HG02759 (cell line): ENCODE results near the gene XYLB.
"Not testable (repeated sequence)": the region's sequence is repeated elsewhere in the genome, so short reads cannot be mapped to it uniquely, and the experiment has no call there.

Experiments
- ATAC-seq: cut with Tn5 transposase; IDR thresholded peaks from one replicate; pipeline ENCODE4 v1.9.1; 2021; ENCODE audit warnings: mild to moderate bottlenecking, moderate library complexity; ENCODE audit not compliant: unreplicated experiment

Gene XYLB

DNA sequence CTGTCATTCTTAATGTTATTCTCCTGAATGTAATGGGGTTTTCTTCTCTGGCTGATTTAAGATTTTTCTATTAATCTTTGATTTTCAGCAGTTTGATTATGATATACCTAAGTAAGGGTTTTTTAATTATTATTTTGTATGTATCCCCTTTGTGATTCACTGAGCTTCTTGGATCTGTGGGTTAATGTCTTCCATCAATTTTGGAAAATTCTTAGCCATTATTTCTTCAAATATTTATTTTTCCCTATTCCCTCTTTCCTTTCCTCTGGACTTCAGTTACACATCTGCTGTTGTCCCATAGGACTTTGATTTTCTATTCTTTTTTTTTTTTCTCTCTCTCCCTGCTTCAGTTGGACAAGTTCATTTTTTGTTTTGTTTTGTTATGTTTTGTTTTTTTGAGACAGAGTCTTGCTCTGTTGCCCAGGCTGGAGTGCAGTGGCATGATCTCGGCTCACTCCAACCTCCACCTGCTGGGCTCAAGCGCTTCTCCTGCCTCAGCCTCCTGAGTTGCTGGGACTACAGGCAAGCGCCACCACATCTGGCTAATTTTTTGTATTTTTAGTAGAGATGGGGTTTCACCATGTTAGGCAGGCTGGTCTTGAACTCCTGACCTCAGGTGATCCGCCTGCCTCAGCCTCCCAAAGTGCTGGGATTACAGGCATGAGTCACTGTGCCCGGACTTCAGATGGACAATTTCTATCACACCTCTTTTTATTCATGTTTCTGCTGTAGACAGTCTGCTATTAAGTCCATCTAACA is 40.6 kb downstream of the XYLB start:
- no peak for ATAC-seq

DNA sequence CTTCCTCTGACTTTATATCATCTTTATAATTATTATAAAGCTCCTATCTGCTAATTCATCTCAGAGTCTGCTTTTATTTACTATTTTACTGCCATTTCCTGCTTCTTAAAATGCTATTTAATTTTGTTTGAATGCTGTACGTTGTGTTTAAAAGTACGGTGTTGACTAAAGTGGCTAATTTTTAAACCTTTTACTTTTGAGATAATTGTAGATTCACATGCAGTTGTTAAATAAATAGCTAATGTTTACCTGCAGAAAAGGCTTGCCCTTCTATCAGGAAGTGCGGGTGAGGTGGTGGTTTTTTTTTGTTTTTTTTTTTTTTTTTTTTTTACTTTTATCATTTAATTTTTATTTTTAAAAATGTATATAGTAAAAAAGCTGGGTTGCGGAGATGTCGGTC is 41.3 kb downstream of the XYLB start:
- no peak for ATAC-seq

DNA sequence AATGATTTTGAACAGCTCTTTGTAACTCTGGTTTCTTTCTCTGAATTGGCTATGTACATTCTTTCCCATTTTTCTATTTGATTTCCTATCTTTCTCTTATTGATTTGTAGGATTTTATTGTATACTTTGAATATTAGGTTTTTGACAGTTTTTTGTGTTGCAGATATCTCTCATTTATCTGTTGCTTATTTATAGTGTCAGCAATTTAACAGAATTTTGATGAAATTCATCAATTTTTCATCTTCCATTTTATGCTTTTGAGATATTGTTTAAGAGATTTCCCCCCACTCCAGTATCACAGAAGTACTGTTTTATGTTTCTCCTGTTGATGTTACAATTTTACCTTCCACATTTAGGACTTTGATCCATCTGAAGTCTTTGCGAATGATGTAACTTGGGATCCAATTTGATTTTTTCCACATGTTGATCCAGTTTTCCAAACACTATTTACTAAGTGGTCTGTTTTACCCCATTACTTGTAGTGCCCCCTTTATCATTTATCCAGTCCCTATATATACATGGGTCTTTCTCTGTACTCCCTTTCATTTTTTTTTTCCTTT is 46.1 kb downstream of the XYLB start:
- no peak for ATAC-seq

DNA sequence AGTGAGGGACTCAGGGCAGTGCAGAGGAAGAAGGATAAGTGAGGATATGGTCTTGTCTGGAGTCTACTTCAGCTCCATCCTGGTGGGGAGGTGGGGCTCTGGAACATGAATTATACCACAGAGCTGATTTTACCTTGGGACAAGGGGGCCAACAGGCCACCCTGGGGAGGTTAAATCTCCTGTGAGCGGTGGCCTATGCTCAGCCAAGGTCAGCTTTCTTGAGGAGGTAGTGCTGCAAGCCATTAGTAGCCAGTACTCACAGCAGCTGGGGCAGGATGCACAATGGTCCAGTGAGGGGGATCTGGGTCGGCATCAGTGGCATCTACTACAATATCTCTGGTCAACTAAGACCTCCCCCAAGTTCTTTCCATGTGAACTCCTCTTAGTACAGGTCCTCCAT is 49.7 kb downstream of the XYLB start:
- no peak for ATAC-seq

DNA sequence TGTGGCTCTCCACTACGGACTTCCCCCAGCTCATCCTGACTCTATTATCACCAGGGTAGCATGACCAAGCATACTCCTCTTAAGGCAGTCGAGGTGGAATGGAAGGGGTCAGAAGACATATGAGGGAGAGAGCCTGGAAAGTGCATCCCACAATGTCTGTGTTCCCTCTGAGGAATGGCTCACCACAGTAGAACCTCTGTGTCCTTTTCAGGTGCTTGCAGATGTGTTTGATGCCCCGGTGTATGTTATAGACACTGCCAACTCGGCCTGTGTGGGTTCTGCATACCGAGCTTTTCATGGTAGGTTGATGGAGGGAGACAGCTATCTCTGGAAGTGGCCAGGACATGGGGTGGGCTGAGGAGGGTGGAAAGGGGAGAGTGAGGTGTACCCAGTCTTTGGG is 50.3 kb downstream of the XYLB start:
- ATAC-seq = no peak

DNA sequence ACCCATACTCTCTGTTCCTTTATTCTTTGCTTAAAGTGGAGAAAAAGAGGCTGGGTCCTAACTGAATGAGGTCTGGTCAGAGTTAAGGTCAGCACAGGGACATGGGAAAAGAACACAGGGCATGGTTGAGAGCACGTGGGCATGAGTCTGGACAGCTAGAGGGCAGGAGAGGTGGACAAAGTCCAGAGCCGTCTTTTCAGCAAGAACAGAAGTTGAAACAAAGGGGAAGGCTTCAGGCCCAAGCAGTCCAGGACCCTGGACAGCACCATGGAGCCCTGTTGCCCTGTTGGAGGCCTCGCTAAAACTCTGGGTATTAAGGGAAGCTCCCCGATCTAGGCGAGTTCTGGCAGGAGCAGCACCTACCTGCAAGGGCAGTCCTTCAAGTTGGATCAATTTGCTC is 50.7 kb downstream of the XYLB start:
- ATAC-seq = no peak

DNA sequence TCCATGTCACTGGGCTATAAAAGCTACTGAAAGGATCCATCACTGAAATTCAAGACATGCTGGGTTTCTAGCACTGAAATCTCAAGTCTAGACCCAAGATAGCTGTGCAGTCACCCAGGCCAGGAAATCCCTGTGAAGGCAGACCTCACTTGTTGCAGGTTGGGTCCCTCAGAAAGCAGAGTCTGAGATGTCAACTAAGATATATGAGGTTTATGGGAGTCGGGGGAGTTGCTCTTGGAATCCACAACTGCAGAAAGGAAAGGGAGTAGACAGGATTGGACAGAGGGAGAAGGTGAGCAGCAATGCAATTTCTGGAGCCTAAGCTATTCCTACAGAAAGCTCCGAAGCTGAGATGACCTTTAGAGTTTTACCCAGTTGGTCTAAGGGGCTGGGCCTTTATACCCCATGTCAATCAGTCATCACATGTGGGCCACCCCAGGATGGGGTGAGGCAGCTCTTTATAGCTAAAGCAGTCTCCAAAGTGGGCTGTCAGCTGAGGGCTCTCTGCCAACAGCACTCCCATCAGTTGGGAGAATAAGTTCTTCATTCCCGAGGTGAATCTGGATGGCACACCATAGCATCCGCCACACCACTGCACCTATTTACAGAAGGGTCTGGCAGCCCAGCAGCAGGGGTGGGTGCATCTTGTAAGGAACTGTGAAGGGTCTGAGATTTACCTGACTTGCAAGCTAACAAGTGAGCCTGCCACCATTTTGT is 54.8 kb downstream of the XYLB start:
- no peak for ATAC-seq

DNA sequence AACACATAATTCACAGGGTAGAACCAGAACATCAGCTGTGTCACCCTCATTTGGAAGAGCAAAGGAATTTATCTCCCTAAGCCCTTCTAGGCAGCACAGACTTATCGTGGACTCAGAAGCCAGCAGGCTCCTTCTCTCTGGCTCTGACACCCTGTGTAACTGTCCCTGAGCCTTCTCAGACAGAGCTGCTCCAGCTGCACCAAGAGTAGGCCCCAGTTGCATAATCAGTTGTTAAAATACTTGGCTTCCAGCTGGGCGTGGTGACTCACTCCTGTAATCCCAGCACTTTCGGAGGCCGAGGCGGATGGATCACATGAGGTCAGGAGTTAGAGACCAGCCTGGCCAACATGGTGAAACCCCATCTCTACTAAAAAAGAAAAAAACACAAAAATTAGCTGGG is 57.7 kb downstream of the XYLB start:
- no peak for ATAC-seq

DNA sequence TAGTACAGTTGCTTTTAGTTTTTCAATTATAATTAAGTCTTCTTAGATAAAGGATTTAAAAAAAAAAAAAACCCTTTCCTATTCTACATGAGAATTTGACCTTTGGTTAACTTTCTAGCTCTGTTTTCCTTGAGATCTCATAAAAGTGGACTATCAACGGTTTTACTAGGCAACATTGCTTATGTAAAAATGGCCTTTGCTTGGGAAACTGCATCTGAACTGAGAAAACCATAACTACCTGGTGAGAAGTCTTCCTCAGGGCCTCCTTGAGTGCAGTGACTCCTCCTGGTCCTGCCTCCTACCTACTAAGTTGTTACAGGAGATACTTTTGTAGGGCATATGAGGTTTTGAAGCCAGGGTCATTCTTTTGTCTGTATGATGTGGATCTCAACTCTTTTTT is 65.0 kb downstream of the XYLB start:
- no peak for ATAC-seq

DNA sequence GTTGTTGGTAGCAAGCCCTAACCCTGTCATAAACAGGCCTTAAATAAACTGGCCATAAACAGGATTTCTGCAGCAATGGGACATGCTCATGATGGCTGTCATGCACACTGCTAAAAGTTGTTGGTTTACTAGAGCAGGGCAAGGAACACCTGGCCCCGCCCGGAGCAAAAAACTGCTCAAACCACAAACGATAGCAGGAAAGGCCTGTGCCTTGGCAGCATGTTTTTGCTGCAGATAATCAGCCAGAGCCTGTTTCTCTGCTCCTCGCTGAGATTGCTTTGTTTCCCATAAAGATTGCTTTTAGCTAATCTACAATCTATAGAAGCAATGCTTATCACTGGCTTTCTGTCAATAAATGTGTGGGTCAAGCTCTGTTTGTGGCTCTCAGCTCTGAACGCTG is 74.2 kb downstream of the XYLB start:
- ATAC-seq = not testable (repeated sequence)

DNA sequence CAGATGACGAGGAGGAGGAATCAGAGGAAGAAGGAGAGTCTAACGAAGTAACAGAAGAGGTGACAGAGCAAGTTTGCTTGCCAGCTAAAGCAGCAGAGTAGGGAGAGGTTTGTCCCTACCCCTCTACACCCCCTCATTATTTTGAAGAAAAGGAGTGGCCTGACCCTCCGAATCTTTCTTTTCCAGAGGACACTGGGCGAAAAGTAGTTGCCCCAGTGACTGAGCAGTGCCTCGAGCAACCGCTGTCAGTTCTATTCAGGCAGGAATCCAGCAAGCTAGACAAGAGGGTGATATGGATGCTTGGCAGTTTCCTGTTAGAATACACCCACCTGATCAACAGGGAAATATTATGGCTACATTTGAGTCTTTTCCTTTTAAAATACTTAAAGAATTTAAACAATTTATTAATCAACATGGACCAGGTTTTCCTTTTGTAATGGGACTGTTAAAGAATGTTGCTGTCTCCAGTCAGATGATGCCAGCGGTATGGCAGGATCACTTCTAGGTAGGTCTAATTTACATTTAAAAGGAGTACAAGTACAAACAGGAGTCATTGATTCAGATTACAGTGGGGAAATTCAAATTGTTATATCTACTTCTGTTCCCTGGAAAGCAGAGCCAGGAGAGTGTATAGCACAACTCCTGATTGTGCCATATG is 75.2 kb downstream of the XYLB start:
- ATAC-seq = no peak

DNA sequence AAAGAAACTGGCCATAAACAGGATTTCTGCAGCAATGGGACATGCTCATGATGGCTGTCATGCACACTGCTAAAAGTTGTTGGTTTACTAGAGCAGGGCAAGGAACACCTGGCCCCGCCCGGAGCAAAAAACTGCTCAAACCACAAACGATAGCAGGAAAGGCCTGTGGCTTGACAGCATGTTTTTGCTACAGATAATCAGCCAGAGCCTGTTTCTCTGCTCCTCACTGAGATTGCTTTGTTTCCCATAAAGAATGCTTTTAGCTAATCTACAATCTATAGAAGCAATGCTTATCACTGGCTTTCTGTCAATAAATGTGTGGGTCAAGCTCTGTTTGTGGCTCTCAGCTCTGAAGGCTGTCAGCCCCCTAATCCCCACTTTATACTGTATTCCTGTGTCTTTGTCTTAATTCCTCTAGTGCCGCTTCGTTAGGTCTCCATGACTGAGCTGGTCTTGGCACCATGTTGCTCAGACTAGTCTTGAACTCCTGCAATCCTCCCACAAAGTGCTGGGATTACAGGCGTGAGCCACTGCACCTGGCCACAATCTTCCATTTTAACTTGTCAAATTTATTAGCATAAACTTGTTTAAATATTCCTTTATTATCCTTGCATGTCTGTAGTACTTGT is 80.3 kb downstream of the XYLB start:
- not testable (repeated sequence) for ATAC-seq

DNA sequence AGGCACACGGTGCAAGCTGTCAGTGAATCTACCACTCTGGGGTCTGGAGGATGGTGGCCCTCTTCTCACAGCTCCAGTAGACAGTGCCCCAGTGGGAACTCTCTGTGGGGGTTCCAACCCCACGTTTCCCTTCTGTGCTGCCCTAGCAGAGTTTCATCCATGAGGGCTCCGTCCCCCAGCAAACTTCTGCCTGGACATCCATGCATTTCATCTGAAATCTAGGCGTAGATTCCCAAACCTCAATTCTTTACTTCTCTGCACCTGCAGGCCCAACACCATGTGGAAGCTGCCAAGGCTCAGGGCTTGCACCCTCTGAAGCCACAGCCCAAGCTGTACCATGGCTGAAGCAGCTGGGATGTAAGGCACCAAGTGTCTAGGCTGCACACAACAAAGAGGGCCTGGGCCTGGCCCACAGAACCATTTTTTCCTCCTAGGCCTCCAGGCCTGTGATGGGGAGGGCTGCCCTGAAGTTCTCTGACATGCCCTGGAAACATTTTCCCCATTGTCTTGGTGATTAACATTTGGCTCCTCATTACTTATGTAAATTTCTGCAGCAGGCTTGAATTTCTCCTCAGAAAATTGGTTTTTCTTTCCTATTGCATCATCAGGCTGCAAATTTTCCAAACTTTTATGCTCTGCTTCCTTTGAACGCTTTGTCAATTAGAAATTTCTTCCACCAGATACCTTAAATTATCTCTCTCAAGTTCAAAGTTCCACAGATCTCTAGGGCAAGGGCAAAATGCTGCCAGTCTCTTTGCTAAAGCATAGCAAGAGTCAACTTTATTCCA is 86.5 kb downstream of the XYLB start:
- not testable (repeated sequence) for ATAC-seq

DNA sequence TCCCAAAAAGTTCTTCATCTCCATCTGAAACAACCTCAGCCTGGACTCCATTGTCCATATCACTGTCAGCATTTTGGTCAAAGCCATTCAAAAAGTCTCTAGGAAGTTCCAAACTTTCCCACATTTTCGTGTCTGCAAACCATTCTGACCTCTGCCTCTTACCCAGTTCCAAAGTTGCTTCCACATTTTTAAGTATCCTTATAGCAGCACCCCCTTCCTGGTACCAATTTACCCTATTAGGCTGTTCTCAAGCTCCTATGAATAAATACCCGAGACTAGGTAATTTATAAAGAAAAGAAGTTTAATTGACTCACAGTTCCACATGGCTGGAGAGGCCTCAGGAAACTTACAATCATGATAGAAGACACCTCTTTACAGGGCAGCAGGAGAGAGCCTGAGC is 87.1 kb downstream of the XYLB start:
- not testable (repeated sequence) for ATAC-seq

DNA sequence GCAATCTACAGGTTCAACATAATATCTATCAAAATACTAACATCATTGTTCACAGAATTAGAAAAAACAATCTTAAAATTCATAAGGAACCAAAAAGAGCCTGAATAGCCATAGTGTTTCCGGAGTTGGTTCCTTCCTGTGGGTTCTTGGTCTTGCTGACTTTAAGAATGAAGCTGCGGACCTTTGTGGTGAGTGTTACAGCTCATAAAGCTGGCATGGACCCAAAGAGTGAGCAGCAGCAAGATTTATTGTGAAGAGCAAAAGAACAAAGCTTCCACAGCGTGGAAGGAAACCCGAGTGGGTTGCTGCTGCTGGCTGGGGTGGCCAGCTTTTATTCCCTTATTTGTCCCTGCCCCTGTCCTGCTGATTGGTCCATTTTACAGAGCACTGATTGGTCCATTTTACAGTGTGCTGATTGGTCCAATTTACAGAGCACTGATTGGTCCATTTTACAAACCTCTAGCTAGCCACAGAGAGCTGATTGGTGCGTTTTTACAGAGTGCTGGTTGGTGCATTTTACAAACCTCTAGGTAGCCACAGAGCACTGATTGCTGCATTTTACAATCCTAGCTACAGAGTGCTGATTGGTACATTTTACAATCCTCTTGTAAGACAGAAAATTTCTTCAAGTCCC is 92.0 kb downstream of the XYLB start:
- ATAC-seq = not testable (repeated sequence)

DNA sequence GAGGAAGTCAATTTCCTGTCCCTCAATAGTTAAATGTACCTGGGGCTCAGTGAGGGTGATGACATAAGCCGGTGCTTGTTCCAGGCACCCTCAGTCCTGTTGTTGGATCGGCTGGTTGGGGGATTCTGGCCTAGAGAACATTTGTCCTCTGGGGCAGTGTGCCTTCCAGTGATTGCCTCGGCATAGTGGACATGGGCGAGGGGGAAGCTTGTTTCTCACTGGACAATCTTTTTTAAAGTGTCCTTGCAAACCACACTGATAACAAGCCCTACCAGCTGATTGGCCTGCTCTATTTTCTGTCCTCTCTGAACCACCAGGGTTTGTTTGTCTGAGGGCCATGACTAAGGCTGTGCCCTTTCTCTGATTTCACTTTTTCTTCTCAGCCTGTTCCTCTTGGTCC is 96.6 kb downstream of the XYLB start:
- ATAC-seq = not testable (repeated sequence)

DNA sequence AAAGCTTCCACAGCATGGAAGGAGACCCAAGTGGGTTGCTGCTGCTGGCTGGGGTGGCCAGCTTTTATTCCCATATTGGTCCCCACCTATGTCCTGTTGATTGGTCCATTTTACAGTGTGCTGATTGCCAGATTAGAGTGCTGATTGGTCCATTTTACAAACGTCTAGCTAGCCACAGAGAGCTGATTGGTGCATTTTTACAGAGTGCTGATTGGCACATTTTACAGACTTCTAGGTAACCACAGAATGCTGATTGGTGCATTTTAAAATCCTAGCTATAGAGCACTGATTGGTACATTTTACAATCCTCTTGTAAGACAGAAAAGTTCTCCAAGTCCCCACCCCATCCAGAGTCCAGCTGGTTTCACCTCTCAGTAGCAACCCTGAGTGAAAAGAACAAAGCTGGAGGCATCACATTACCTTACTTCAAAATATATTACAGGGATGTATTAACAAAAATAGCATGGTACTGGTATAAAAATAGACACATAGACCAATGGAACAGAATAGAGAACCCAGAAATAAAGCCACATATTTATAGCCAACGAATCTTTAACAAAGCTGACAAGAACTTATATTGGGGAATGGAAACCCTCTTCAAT is 99.6 kb downstream of the XYLB start:
- no peak for ATAC-seq

DNA sequence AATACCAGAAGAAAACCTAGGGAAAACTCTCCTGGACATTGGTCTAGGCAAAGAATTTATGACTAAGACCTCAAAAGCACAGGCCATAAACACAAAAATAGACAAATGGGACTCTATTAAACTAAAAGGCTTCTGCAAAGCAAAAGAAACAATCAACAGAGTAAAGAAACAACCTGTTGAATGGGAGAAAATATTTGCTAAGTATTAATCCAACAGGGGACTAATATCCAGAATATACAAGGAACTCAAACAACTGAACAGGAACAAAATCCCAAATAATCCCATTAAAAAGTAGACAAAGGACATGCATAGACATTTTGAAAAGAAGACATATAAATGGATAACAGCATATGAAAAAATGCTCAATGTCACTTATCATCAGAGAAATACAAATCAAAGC is 100.2 kb downstream of the XYLB start:
- no peak for ATAC-seq

DNA sequence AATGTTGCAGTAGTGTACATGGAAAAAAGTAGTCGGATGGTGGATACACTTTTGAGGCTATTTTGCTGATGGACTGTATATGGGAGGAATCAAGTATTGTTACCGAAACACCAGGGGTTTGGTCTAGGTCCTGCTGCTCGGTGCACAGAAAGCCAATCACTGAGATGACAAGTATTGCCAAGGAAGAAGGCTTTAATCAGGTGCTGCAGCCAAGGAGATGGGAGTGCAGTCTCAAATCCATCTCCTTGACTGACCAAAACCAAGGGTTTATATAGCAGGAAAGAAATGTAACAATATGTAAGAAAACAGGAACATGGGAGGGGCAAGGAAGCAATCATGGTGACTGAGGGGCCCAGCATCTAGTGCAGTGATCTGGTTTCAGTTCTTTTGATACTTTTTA is 104.3 kb downstream of the XYLB start:
- no peak for ATAC-seq
